ENCODE measurements around the gene PRKACA. TPM values are rescaled to one million over a fixed set of nuclear protein-coding genes. Genes with fewer than 3 reads are reported as not detected.
A peak's percentile ranks its signal among the peaks of the same experiment; 100 is the strongest.

Gene PRKACA
- total and polyA plus RNA-seq, 7 donors: 33.6 to 59.1 (median 36.6) TPM

DNA sequence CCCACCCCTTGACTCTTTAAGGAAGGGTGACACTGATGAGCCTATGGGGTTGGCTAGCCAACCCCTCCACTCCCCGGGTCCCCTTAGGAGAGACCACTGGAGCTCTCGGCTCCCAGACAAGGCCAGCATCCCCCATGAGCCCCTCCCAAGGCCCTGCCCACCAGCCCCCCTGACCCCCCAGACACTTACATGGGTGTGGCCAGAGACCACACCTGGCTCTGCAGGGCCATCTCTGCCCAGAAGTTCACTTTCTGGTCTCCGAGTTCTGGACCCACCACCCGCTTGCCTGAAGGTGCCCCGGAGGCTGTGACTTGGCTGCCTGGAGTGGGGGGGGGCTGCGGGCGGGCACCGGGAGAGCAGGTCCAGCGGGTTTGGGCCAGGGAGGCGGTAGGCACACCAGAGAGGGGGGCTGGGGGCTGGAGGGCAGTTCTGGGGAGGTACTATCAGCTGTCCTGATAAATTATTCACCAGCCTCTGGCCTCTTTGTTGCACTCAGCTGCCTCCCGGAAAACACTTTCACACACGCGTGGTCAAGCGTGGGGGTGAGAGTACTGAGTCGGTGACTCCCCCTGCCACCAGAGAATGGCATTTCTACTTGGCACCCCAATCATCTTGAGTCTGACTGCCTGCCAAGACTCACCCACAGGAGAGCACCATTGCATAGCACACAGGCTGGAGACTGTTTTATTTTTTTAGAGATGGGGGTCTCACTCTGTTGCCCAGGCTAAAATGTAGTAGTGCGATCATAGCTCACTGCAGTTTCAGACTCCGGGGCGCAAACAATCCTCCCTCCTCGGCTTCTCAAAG lies 55.6 kb downstream of the PRKACA start, which contains the start of gene PALM3:
Gene PALM3 (minus strand): TSS at position 326 of the 807 bp plus-strand sequence. CDS start 96 bp downstream, at position 230.
- H3K4me3 ChIP-seq: no peak within 1 kb of the TSS
- WGBS, 2 donors: 24 to 69% methylated on average over 19 of the region's 19 CpGs
- H3K27me3 ChIP-seq: peaks cover 14 to 60% (median 51%) of the 10 kb centered on the region in 3 donors
- intact Hi-C loops (cut with DNase I): no loop called here
- no peak within 1 kb of the TSS for H3K27ac ChIP-seq
- H3K9me3 ChIP-seq: no peaks in the 10 kb centered on the region
- H3K4me1 ChIP-seq: peaks cover 0 to 15% (median 8%) of the 10 kb centered on the region in 4 donors
- no peaks in the 10 kb centered on the region for H3K36me3 ChIP-seq
- TF ChIP-seq EP300 (IDR thresholded peaks at IDR 0.05) (no peak), POLR2A (IDR thresholded peaks at IDR 0.05) (no peak), POLR2AphosphoS5 (IDR thresholded peaks at IDR 0.05) (no peak)
- TF ChIP-seq, protein P1, sequence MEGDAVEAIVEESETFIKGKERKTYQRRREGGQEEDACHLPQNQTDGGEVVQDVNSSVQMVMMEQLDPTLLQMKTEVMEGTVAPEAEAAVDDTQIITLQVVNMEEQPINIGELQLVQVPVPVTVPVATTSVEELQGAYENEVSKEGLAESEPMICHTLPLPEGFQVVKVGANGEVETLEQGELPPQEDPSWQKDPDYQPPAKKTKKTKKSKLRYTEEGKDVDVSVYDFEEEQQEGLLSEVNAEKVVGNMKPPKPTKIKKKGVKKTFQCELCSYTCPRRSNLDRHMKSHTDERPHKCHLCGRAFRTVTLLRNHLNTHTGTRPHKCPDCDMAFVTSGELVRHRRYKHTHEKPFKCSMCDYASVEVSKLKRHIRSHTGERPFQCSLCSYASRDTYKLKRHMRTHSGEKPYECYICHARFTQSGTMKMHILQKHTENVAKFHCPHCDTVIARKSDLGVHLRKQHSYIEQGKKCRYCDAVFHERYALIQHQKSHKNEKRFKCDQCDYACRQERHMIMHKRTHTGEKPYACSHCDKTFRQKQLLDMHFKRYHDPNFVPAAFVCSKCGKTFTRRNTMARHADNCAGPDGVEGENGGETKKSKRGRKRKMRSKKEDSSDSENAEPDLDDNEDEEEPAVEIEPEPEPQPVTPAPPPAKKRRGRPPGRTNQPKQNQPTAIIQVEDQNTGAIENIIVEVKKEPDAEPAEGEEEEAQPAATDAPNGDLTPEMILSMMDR (IDR thresholded peaks at IDR 0.05): no peak
- no peak for DNase-seq

DNA sequence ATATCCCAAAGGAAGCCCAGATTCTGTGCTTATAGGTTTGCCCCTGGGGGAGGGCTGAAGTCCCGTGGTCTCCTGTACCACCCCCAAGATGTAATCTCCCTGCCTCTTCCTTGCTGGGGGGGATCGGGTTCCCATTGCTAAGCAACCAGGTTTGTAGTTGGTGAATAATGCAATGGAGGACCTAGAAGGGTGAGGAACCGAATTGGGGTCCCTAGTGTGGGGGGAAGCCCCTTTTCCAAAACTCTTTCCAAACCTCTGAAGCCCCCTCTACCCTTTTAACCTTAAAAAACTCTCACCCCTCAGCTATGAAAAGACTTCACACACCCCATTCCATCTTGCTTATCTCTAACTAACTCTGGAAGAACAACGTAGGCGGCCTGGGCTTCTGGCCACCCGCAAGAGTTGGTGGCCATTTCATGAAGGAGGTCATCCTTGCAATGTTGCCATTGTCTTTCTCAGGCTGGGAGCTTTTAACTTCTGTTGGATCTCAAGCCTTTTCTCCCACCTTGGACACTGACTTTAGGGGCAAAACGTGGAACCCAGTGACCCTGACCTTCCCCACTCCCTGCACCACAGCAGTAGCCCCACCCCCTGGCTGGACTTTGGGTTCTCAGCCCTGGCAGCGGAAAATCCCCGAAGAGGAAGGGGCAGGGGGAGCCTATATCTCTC lies 56.3 kb downstream of the PRKACA start:
- Histone ChIP-seq H3K4me3 (no peak overlapping the region), H3K27me3 (peaks cover 14 to 63% (median 51%) of the 10 kb centered on the region in 3 donors), H3K9me3 (no peaks in the 10 kb centered on the region), H3K27ac (no peak overlapping the region), H3K36me3 (no peaks in the 10 kb centered on the region), H3K4me1 (peaks cover 0 to 16% (median 9%) of the 10 kb centered on the region in 4 donors)
- TF ChIP-seq POLR2A (IDR thresholded peaks at IDR 0.05): no peak
- TF ChIP-seq POLR2AphosphoS5 (IDR thresholded peaks at IDR 0.05): no peak
- TF ChIP-seq, protein P1 (IDR thresholded peaks at IDR 0.05): no peak
- no peak for TF ChIP-seq EP300 (IDR thresholded peaks at IDR 0.05)
- WGBS, 2 donors: 34 to 60% methylated on average over 9 of the region's 9 CpGs
- intact Hi-C loops (cut with DNase I): no loop called here
- no peak for DNase-seq

DNA sequence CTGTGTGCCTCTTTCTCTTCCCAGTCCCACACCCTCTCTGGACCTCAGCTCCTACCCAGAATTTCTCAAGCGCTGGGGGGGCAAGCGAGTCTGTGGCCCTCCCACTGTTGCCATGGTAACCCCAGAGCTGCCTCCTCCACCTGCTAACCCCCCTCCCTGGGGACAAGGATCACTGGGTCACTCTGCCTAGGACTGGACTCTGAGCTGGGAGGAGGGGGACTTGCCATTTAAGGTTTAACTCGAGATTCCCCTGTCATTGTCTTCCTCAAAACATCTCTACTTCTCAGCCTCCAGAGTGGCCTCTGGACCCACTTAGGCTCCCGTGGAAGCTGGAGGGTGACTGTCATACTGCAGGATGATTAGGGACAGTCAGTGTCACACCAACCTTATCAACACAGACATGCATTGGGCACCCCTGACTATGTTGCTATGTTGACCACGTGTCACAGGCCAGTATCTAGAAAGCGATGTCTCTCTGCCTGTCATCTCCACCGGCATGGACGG lies 57.9 kb downstream of the PRKACA start:
- H3K9me3 ChIP-seq: no peaks in the 10 kb centered on the region
- H3K36me3 ChIP-seq: no peaks in the 10 kb centered on the region
- no peak overlapping the region for H3K4me3 ChIP-seq
- intact Hi-C loops (cut with DNase I): no loop called here
- no peak overlapping the region for H3K27ac ChIP-seq
- DNase-seq: no peak
- peaks cover 14 to 63% (median 51%) of the 10 kb centered on the region in 3 donors for H3K27me3 ChIP-seq
- H3K4me1 ChIP-seq: peaks cover 0 to 16% (median 9%) of the 10 kb centered on the region in 4 donors
- 31 to 54% methylated on average over 8 of the region's 8 CpGs for WGBS, 2 donors
- TF ChIP-seq EP300 (IDR thresholded peaks at IDR 0.05): no peak
- TF ChIP-seq POLR2AphosphoS5 (IDR thresholded peaks at IDR 0.05): no peak
- TF ChIP-seq, protein P1 (IDR thresholded peaks at IDR 0.05): no peak
- no peak for TF ChIP-seq POLR2A (IDR thresholded peaks at IDR 0.05)

DNA sequence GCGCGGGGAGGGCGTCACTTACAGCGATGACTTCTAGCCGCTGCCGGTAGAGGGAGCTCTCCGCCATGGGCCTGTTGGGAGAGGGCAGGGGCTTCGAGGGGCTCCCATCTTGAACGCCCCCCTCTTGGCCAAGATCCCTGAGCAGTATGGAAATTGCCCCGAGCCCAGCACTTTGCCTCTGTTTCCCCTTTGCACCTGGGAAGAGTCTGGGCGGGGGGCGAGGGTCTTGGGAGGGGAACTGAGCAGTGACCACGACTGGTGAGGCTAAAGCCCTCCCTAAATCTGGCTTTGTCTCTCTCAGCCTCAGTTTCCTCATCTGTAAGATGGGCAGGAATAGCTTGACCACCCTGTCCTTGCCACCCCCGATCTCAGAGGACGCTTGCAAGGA lies 58.5 kb downstream of the PRKACA start:
- no peaks in the 10 kb centered on the region for H3K36me3 ChIP-seq
- H3K27me3 ChIP-seq: peaks cover 14 to 63% (median 51%) of the 10 kb centered on the region in 3 donors
- 18 to 21% methylated on average over 15 of the region's 15 CpGs for WGBS, 2 donors
- no peak for DNase-seq
- H3K9me3 ChIP-seq: no peaks in the 10 kb centered on the region
- TF ChIP-seq, protein P1 (IDR thresholded peaks at IDR 0.05): peak in 2 of 4 experiments; percentile 27 to 47
- TF ChIP-seq POLR2AphosphoS5 (IDR thresholded peaks at IDR 0.05): no peak
- intact Hi-C loops (cut with DNase I): no loop called here
- no peak overlapping the region for H3K4me3 ChIP-seq
- H3K27ac ChIP-seq: no peak overlapping the region
- peaks cover 0 to 16% (median 9%) of the 10 kb centered on the region in 4 donors for H3K4me1 ChIP-seq
